Lower leg skin (tissue), 3 donors: ENCODE data around the gene XCL2.
"Not testable (repeated sequence)": the region's sequence is repeated elsewhere in the genome, so short reads cannot be mapped to it uniquely, and the experiment has no call there.

Experiments
- POLR2A ChIP-seq, 2 donors: fragments of 450-650 bp; IDR thresholded peaks; one replicate each; pipeline ENCODE4 v1.6.1; 2016 to 2017; ENCODE audit warnings: antibody characterized with exemption in 2 of 2, mild to moderate bottlenecking in 1 of 2, moderate library complexity in 1 of 2
- TF ChIP-seq, protein P1 (sequence below), 3 donors: fragments of 450-650 bp; IDR thresholded peaks; one replicate each; pipeline ENCODE4 v1.5.1; 2016; ENCODE audit warnings: antibody characterized with exemption in 3 of 3, mild to moderate bottlenecking in 3 of 3, moderate library complexity in 2 of 3

DNA sequence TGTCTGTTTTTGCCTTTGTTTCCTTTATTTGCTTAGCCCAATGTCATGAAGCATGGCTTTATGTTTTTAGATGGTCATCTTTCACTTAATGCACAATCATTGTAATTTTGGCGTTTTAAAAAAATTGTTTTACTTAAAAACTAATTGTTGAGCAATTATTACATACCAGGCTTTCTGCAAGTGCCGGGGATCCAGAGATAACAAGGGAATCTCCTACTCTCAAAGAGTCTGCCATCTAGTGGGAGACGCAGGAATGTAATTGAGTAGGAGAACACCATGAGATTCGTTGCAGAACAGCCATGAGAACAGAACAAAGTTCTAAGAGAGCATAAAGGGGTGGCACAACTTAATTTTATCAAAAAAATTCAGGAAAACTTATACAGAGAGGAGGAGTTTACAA lies 30.4 kb upstream of the XCL2 start:
- TF ChIP-seq, protein P1, sequence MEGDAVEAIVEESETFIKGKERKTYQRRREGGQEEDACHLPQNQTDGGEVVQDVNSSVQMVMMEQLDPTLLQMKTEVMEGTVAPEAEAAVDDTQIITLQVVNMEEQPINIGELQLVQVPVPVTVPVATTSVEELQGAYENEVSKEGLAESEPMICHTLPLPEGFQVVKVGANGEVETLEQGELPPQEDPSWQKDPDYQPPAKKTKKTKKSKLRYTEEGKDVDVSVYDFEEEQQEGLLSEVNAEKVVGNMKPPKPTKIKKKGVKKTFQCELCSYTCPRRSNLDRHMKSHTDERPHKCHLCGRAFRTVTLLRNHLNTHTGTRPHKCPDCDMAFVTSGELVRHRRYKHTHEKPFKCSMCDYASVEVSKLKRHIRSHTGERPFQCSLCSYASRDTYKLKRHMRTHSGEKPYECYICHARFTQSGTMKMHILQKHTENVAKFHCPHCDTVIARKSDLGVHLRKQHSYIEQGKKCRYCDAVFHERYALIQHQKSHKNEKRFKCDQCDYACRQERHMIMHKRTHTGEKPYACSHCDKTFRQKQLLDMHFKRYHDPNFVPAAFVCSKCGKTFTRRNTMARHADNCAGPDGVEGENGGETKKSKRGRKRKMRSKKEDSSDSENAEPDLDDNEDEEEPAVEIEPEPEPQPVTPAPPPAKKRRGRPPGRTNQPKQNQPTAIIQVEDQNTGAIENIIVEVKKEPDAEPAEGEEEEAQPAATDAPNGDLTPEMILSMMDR (IDR thresholded peaks at IDR 0.05): not testable (repeated sequence)
- TF ChIP-seq POLR2A (IDR thresholded peaks at IDR 0.05): not testable (repeated sequence)
